Glomerular endothelial cell (primary cell): Measurements from ENCODE around the gene ADAM17. TPM values are rescaled to one million over a fixed set of nuclear protein-coding genes. Genes with fewer than 3 reads are reported as not detected.
"Not testable (repeated sequence)": the region's sequence is repeated elsewhere in the genome, so short reads cannot be mapped to it uniquely, and the experiment has no call there.

Source experiments
- DNase-seq: peaks from one replicate; pipeline ENCODE4 v3.0.0-alpha.2; 2011; ENCODE audit warnings: low read depth, low spot score; ENCODE audit errors: extremely low read depth
- total RNA-seq: library from RNA; depleted of rRNA; stranded (reverse); fragments of >200 nt; gene quantifications from 2 replicates; pipeline ENCODE4 v1.2.3, GENCODE V29; 2015

Gene ADAM17
- total RNA-seq, 1 donor from 2014 or later, result 42.2 TPM

DNA sequence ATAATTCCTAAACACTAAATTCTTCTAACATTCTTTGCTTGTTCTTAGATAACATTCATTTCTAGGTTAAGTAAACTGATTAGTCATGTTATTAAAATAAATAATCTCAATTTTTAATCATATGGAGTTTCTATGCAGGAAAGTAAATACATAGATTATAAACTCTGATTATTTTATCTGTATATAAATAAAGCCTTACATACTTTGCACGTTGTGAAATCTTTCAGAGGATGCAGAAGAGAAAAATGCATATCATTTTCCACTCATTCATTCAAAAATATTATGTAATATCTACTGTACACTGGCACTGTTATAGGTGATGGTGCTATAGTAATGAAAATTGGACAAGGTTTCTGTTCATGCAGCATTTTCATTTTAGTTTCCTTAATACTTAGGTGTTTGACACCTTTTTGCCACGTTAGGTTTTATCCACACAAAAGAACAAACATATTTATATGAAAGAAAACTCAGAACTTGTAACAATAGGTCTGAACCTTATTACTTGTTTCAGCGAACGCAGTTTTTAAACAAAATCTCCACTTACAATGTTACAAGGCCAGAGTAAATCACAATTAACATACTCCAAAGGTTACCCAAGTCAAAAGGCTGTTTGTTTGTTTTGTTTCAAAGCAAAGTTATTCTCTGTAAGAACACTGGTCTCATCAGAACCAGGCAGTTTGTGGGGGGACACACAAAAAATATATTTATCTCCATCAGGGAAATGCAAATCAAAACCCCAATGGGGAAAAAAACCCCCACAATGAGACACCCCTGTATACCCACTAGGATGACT is 27.4 kb downstream of the ADAM17 start:
- no peak for DNase-seq

DNA sequence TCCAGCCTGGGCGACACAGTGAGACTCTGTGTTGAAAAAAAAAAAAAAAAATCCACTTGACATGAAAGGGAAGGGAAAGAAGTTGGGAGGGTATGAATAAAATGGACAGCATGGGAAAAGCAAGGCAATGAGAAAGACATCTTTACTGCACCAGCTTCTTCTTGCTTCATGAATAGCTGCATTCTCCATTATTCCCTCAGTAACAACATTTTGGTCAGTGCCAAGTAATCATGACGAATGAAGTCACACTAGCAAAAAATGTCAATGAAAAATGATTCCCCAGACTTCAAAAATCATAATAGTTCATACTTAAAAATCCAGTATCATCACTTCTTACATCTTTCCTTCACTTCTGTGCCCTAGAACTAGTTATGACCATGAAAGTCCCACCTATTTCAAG is 30.4 kb downstream of the ADAM17 start:
- no peak for DNase-seq

DNA sequence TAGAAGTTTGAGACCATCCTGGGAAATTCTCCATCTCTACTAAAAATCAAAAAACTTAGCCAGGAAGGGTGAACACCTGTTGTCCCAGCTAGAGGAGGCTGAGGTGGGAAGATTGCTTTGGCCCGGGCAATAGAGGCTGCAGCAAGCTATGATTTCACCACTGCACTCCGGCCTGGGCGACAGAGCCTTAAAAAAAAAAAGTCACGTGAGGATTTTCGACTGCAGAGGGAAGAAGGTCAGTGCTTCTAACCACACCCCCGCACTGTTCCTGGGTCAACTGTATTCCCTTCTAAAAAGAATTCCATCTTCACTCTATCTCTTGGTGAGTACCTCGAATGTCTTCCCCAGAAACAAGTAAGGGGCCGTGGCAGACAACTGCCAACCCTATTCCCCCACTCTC is 31.3 kb downstream of the ADAM17 start:
- DNase-seq, result no peak

DNA sequence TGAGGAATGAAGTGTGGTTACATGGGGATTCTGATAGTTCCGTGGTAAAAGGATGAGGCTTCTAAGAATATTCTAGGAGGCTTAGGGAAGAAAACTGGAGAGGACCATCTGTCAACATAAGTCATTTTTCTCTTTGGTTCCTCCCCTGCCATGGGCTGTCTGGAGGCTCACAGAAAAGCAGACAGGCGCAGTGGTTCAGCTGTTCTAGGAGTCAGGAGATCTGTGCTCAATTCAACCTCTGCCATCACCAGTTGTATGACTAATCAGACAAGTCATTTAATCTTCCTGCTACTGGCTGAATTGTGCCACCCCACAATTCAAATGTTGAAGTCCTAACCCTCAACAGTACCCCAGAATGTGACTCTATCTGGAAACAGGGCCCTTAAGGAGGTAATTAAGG is 36.4 kb downstream of the ADAM17 start:
- no peak for DNase-seq

DNA sequence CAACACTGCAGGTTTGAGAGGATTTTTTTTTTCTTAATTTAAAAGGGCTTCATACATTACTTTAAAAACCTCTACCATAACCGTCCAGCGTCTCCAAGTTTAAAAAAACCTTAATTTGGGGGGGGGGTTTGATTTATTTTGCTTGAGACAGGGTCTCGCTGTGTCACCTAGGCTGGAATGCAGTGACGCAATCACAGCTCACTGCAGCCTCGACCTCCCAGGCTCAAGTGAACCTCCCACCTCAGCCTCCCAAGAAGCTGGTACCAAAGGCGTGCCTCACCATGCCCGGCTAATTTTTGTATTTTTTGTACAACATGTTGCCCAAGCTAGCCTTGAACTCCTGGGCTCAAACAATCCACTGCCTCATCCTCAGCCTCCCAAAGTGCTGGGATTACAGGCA is 36.9 kb downstream of the ADAM17 start:
- DNase-seq, result no peak

DNA sequence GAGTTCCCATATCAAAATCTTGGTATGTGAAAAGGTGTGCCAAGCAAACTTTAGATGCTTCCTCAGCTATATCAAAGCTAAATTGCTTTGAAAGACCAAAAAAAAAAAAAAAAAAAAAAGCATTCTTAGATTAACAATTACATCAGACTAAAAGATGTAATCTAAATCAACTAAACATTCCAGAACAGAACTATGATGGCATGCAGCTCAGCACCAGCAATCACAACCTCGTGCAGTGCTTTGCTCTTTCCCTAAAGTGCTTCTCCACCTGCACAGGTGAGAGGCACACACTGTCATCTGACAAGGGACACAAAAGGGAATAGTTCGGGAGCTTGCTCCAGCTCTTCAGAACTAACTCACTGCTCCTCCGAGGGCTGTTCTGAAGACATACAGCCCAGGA is 37.5 kb downstream of the ADAM17 start:
- no peak for DNase-seq

DNA sequence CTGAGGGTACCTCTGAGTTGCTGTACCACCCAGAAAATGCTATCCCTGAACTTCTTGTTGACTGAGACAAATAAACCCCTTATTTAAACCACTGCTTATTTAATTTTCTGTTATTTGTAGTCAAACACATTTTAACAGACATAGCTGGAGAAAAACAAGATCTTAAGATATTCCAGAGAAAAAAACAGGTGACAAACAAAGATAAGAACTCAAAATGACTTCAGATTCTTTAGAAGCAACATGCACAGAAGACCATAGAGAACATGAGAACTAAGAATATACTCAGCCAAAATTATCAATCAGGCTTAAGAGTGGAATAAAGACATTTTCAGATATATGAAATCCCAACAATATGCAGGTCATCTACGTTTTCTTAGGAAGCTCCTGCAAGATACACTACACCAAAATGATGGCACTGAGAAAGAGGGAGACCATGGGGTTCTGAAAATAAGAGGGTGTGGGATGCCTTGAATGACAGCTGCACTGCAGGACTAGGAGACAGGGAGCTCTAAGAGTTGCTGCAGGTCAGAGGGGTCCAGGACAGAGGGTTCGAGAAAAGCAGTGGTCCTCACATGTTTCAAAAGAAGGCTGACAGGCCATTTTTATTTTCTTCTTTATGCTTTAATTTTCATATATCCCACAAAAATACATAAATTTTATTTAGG is 38.4 kb downstream of the ADAM17 start:
- DNase-seq, result no peak

DNA sequence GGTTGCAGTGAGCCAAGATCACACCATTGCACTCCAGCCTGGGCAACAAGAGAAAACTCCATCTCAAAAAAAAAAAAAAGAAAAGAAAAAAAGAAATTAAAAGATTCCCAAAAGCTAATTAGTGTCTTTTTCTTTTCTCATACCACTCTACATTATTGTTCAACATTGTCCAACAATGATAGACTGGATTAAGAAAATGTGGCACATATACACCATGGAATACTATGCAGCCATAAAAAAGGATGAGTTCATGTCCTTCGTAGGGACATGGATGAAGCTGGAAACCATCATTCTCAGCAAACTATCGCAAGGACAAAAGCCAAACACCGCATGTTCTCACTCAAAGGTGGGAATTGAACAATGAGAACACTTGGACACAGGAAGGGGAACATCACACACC is 41.7 kb downstream of the ADAM17 start:
- not testable (repeated sequence) for DNase-seq

DNA sequence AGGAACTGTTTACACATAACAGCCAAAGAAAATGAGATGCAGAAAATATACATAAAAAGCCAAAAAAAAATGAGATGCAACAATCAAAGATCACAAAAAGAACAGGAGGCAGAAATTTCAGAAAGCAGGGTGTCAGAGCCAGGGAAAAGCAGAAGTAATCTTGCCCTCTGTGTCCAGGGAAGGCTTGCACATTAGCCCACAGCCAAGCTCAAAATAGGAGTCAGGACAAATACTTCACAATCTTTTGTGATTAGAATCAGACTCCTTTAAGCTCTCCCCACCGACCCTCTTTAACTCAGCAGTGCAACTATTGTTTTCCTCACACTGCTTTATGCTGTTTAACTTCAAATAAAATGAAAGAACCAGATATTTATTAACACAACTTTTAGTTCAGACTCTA is 46.7 kb downstream of the ADAM17 start:
- no peak for DNase-seq

DNA sequence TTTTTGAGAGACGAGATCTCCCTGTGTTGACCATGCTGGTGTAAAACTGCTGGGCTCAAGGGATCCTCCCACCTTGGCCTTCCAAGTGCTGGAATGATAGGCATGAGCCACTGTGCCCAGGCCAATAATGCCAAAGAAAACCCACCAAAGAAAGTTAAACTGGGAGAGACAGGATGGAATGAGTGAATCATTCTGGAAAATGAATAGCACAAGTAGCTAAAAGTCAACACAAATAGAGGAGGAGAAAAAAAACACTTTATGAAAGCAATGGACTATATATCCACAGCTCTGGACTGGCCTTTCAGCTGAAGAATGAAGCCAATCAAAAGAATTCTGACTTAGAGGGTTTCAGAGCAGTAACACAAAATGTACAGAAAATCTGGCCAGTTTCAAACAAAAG is 57.4 kb downstream of the ADAM17 start:
- no peak for DNase-seq

DNA sequence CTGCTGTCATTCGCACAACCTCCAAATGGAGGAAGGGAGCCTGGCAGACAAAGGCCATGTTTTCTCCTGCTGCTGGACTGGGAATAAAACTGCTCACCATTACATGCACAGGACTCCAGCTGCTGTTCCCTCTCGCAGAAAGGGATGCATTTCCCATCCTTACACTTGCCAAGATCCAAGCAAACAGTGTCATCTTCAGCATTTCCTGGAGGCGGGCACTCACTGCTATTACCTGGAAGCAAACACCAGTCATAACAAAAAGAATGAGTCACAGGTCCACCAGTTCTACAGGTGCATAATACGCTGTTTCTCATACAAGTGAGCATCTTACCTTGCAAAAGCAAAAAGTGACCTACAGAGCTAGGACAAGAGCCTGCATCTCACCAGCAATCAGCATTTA is 58.6 kb downstream of the ADAM17 start:
- DNase-seq, result no peak

DNA sequence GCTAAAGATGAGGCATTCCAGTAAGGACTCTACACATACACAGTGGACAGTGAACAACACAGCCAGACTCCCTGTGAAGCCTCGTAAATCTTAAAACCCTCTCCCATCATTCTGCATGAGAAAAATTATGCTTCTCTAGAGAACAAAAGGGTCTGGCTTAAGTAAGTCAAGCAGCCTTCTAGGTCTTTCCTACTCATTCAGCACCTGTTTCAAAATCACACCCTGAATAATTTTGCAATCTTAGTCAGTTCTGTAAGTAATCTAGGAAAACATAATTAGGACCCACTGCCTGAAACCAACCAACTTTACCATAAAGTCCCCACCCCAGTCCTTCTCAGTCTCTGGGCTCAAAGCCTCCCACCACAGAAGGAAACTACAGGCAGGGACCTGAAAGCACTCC is 61.5 kb downstream of the ADAM17 start:
- no peak for DNase-seq

DNA sequence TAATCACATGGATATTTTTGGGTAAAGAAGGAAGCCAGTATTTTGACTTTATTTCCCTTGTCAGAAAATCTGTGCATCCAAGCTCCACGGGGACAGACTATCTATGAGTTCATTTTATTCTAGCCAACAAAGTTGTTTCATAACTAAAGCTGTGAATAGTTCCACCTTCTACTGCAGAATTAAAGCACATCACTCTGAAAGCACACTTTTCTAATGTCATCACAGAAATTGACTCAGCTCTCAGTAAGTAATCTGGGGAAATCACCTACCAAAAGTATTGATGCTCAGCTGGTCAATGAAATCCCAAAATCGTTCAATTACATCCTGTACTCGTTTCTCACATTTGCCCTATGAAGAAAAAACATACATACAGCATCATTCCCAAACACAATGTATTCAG is 62.2 kb downstream of the ADAM17 start:
- no peak for DNase-seq

DNA sequence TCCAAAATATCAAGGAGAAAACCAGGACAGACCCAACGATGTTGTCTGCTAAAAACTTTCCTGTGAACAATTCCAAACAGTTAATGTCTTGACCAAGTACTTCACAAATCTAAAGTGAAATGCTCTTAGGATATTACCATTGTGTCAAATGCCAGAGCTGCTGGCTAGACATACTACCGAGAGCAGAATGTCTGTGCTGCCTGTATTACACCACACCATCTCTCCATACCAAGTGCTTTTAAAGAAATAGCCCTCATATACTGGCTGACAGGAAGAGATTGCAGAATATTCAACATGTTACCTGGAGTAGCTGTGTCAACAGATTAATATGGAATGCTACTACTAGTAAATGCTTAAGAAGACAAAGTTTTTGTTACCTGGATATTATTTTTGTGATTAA is 62.7 kb downstream of the ADAM17 start:
- DNase-seq, result no peak

DNA sequence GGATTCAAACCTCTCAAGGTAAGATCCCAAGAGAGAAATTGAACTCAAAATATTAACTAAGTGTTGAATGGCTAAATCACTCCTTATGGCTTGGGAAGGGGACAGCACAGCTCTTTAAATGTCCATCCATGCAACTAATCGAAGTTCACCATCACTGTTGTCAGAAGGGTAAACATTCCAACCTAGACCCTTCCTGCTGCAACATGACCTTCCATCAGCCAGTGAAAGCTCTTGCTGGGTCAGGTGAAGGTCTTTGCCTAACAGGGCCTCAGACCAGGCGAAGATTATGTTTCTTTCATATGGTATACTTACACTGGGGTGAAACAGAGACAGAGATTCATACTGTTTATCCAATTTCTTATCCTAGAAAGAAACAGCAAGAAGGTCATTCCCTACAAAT is 64.8 kb downstream of the ADAM17 start:
- no peak for DNase-seq

DNA sequence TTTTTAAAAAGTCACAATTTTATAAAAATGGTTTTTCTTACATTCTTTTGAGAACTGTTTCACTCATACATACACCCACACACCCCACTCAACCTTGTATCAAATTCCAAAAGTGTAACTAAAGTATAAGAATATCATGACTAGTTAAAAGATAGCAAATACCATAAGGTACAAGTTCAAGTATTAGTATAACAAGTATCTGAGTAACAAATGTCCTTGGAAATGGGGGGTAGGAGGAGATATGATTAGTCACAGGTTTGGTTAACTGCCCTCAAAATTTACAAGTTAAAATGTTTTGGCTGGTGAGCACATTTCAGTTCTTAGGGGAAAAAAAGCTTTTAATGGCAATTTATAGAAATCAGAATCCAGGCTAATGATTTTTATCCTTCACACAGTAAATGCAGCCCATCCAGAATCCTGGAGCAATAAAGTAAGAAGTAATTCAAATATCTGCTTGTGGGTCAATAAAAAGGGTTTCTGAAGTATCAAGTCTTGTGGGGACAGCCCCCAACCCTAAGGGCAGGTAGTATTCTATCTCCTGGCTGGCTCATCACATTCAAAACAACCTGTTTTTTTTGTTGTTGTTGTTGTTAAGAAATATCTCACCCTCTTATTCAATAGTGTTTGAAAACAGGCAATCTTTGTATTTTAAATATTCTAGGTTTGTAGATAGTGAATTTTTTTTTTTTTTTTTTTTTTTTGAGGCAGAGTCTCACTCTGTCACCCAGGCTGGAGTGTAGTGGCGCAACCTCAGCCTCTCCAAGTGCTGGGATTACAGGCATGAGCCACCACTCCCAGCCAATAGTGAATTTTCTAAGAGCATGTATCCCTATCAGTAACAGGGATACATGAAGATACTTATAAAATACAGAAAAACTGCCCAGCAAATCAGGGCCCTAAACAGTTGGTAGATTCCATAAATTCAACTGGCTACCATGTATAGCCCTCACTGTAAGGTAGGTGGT is 66.8 kb downstream of the ADAM17 start:
- DNase-seq, result no peak

DNA sequence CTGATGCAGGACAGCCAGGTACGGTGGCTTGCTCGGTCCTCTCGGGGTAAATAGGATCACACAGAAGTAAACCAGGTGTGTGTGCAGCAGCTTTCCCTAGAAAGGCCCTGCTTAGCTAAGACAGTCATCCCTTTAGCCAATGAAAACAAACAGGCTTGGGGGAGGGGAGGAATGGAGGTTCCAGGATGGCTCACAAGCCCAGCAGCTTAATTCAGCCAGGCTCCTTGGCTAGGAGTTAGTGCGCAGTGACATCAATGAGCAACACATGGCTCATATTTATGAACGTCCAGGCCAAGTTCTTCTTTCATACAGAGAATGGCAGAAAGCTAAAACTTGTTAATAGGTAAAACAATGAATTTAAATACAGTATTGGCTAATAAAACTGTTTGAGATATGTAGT is 71.1 kb downstream of the ADAM17 start:
- DNase-seq, result no peak

DNA sequence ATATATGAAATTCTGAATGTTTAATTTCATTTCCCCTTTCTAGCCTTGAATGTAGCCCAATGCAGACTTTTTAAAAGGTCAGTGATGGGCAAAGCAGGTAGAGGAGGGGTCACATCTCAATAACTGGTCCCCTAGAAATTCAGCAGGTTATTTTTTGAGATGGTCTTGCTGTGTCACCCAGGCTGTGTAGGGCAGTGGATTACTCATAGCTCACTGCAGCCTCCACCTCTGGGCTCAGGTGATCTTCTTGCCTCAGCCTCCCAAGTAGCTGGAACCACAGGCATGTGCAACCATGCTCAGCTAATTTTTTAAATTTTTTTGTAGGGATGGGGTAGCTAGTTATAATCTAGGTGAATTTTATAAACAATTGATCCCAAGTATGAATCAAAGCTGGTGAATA is 72.5 kb downstream of the ADAM17 start:
- no peak for DNase-seq

DNA sequence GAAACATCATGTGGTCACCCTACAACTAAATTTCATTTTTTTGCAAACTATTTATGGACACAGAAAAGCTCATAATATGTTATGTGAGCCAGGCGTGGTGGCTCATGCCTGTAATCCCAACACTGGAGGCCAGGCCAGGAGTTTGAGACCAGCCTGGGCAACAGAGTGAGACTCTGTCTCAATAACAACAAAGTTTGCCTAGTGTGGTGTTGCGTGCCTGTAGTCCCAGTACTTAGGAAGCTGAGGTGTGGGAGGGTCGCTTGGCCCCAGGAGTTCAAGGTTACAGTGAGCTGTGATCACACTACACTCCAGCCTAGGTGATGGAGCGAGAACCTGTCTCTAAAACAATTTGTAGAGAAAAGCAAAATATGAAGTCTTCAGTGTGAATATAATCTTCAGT is 75.5 kb downstream of the ADAM17 start:
- no peak for DNase-seq

DNA sequence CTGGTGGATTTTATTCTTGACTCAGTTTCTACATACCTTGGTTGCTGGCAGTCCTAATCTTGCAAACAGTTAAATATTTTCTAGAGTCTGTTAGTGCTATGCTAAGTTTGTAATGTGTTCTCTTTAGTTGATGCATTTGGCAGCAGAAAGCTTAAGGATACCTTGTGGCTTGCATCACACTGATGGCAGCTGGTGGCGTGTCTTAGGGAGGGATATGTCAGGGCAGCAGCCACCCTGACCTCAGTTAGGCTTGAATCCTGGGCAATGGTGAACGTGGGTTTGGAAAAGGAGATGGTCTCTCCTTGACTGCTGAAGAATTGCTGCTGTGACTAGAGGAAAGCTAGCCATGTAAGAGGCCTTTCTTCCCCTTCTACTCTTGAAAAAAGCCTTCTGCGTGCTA is 77.1 kb downstream of the ADAM17 start:
- DNase-seq, result no peak

DNA sequence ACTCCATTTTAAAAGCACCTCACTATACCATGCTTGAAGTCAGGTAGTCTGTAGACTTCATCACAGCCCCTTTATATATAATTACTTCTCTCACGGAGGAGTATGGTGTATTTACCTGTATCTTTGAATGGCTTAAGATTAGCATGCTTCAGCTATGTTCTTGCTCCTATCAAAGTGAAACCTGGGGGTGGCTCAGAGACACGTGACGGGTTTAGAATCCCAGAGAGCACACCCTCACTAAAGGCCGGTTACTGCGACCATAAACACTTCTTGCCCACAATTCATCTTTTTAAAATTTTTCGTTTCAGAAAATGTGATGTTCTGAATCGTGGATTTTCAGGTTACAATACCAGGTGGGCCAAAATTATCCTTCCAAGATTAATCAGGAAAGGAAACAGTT is 77.7 kb downstream of the ADAM17 start:
- DNase-seq, result no peak
